ENCODE data around the gene SEBOX. TPM values are rescaled to one million over a fixed set of nuclear protein-coding genes. Genes with fewer than 3 reads are reported as not detected.

Gene SEBOX
- total RNA-seq, 2 donors from 2014 or later = not detected

DNA sequence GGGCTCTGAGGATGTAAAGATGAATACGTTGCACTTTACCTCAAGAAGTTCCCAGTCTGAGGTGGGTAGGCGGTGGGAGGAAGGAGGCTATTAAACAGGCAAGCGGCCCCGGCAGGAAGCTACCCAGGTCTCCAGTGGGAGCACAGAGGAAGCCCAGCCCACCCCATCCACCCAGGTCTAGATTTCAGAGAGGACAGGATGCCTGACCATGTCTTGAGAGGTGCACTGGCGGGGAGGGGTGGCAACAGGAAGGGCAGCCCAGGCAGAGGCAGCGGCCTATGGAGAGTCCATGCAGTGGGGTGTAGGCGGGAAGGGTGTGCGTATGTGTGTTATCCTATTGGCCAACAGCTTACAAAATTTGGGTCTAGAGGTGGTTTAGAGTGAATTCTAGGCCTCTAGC, 20.4 kb upstream of the SEBOX start:
- TF ChIP-seq, protein P1, sequence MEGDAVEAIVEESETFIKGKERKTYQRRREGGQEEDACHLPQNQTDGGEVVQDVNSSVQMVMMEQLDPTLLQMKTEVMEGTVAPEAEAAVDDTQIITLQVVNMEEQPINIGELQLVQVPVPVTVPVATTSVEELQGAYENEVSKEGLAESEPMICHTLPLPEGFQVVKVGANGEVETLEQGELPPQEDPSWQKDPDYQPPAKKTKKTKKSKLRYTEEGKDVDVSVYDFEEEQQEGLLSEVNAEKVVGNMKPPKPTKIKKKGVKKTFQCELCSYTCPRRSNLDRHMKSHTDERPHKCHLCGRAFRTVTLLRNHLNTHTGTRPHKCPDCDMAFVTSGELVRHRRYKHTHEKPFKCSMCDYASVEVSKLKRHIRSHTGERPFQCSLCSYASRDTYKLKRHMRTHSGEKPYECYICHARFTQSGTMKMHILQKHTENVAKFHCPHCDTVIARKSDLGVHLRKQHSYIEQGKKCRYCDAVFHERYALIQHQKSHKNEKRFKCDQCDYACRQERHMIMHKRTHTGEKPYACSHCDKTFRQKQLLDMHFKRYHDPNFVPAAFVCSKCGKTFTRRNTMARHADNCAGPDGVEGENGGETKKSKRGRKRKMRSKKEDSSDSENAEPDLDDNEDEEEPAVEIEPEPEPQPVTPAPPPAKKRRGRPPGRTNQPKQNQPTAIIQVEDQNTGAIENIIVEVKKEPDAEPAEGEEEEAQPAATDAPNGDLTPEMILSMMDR (conservative IDR thresholded peaks at IDR 0.05) = no peak
- peaks cover 67% of the 10 kb centered on the region for H3K27me3 ChIP-seq (ENCODE audit: control insufficient read depth, insufficient read depth, low read length, poor library complexity, severe bottlenecking)
- WGBS, 2 experiments (ENCODE audit: insufficient coverage in 1 of 2, insufficient read length in 1 of 2) = 86 to 91% methylated on average over 6 to 8 of the region's 8 CpGs
- H3K4me1 Mint-ChIP-seq = no peaks in the 10 kb centered on the region
- H3K4me3 Mint-ChIP-seq = peak overlapping the region; percentile 62
- peaks cover 72% of the 10 kb centered on the region for H3K27me3 Mint-ChIP-seq (ENCODE audit: insufficient read depth)
- no peaks in the 10 kb centered on the region for H3K4me1 ChIP-seq (ENCODE audit: control insufficient read depth, insufficient read depth, low read length)
- H3K9ac ChIP-seq (ENCODE audit: extremely low read depth, low read length, poor library complexity, severe bottlenecking) = no peak overlapping the region
- no peaks in the 10 kb centered on the region for H3K9me3 ChIP-seq (ENCODE audit: control insufficient read depth, low read length)
- H3K4me3 ChIP-seq (ENCODE audit: low read length) = no peak overlapping the region
- H3K36me3 ChIP-seq (ENCODE audit: control insufficient read depth, insufficient read depth, low read length) = no peaks in the 10 kb centered on the region
- no peak overlapping the region for H3K27ac ChIP-seq (ENCODE audit: low read depth, low read length)
- H3K27ac Mint-ChIP-seq = no peak overlapping the region
- DNase-seq = peak; percentile 55
- H3K9me3 Mint-ChIP-seq = no peaks in the 10 kb centered on the region
- H3K36me3 Mint-ChIP-seq (ENCODE audit: low read depth) = no peaks in the 10 kb centered on the region

DNA sequence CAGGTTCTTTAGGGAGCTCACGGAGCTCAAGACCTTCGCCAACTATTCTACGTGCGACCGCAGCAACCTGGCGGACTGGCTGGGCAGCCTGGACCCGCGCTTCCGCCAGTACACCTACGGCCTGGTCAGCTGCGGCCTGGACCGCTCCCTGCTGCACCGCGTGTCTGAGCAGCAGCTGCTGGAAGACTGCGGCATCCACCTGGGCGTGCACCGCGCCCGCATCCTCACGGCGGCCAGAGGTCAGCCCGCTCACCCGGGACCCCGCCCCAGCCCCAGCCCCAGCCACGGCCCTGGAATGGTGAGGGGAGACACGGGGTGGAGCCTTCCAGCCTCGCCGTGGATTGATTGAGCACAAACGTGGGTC, 20.0 kb upstream of the SEBOX start:
- Mint-ChIP-seq H3K9me3 (no peaks in the 10 kb centered on the region), H3K36me3 (ENCODE audit: low read depth) (no peaks in the 10 kb centered on the region), H3K27me3 (ENCODE audit: insufficient read depth) (peaks cover 76% of the 10 kb centered on the region), H3K4me1 (no peaks in the 10 kb centered on the region), H3K4me3 (peak overlapping the region; percentile 62), H3K27ac (no peak overlapping the region)
- Histone ChIP-seq H3K9me3 (ENCODE audit: control insufficient read depth, low read length) (no peaks in the 10 kb centered on the region), H3K27me3 (ENCODE audit: control insufficient read depth, insufficient read depth, low read length, poor library complexity, severe bottlenecking) (peaks cover 71% of the 10 kb centered on the region), H3K4me3 (ENCODE audit: low read length) (peak overlapping the region; percentile 78), H3K36me3 (ENCODE audit: control insufficient read depth, insufficient read depth, low read length) (no peaks in the 10 kb centered on the region), H3K27ac (ENCODE audit: low read depth, low read length) (no peak overlapping the region), H3K9ac (ENCODE audit: extremely low read depth, low read length, poor library complexity, severe bottlenecking) (no peak overlapping the region), H3K4me1 (ENCODE audit: control insufficient read depth, insufficient read depth, low read length) (no peaks in the 10 kb centered on the region)
- 29 to 45% methylated on average over 5 to 29 of the region's 29 CpGs for WGBS, 2 experiments (ENCODE audit: insufficient coverage in 1 of 2, insufficient read length in 1 of 2)
- DNase-seq = no peak
- TF ChIP-seq, protein P1 (conservative IDR thresholded peaks at IDR 0.05) = no peak

DNA sequence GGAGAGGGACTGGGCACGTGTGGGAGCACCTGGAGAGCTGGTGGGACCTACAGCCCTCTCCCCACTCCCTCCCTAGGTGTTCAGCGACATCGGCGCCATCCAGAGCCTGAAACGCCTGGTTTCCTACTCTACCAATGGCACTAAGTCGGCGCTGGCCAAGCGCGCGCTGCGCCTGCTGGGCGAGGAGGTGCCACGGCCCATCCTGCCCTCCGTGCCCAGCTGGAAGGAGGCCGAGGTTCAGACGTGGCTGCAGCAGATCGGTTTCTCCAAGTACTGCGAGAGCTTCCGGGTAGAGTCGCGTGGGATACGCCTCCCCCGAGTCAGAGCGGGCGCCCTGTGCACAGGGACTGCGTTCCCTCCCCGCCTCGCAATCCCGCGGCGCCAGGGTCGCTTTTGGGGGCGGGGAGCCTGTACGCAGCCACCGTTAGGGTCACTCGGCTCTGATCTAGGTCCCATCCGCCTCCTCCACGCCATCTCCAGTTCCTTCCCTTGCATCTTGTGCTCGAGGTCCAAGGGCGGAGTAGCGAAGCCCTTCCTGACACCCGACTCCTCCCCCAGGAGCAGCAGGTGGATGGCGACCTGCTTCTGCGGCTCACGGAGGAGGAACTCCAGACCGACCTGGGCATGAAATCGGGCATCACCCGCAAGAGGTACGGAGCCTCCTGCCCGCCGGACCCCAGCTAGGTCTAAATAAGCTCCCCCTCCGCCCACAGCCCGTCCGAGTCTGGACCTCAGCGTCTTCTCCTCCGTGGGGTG, 19.5 kb upstream of the SEBOX start:
- no peaks in the 10 kb centered on the region for H3K4me1 ChIP-seq (ENCODE audit: control insufficient read depth, insufficient read depth, low read length)
- peak overlapping the region; percentile 78 for H3K4me3 ChIP-seq (ENCODE audit: low read length)
- H3K36me3 ChIP-seq (ENCODE audit: control insufficient read depth, insufficient read depth, low read length) = no peaks in the 10 kb centered on the region
- peaks cover 76% of the 10 kb centered on the region for H3K27me3 ChIP-seq (ENCODE audit: control insufficient read depth, insufficient read depth, low read length, poor library complexity, severe bottlenecking)
- peaks cover 82% of the 10 kb centered on the region for H3K27me3 Mint-ChIP-seq (ENCODE audit: insufficient read depth)
- no peaks in the 10 kb centered on the region for H3K36me3 Mint-ChIP-seq (ENCODE audit: low read depth)
- 6 to 14% methylated on average over 27 to 56 of the region's 56 CpGs for WGBS, 2 experiments (ENCODE audit: insufficient coverage in 1 of 2, insufficient read length in 1 of 2)
- peak; percentile 87 for DNase-seq
- H3K9me3 ChIP-seq (ENCODE audit: control insufficient read depth, low read length) = no peaks in the 10 kb centered on the region
- no peak overlapping the region for H3K27ac Mint-ChIP-seq
- no peaks in the 10 kb centered on the region for H3K9me3 Mint-ChIP-seq
- H3K4me3 Mint-ChIP-seq = peak overlapping the region; percentile 62
- H3K4me1 Mint-ChIP-seq = no peaks in the 10 kb centered on the region
- TF ChIP-seq, protein P1 (conservative IDR thresholded peaks at IDR 0.05) = no peak
- no peak overlapping the region for H3K9ac ChIP-seq (ENCODE audit: extremely low read depth, low read length, poor library complexity, severe bottlenecking)
- no peak overlapping the region for H3K27ac ChIP-seq (ENCODE audit: low read depth, low read length)

Data from endodermal cell (in vitro differentiated cells).